Fibroblast of lung (primary cell): Measurements from ENCODE around the gene FXYD1. TPM values are rescaled to one million over a fixed set of nuclear protein-coding genes. Genes with fewer than 3 reads are reported as not detected.

ENCODE experiments used
- DNase-seq, 2 donors: peaks; one replicate each; pipeline versions ENCODE4 v3.0.0 to v3.0.0-alpha.2; 2010; ENCODE audit warnings: low read depth in 2 of 2
- H2AFZ ChIP-seq: 2 replicates; pipeline ENCODE4 v1.5.1; 2012; ENCODE audit warnings: low read length, control low read depth, inconsistent platforms
- H3K27ac ChIP-seq: 2 replicates; pipeline ENCODE4 v1.5.1; 2011; ENCODE audit warnings: low read length, control low read depth; ENCODE audit not compliant: insufficient read depth
- H3K27me3 ChIP-seq: 2 replicates; pipeline ENCODE4 v1.5.1; 2011; ENCODE audit warnings: mild to moderate bottlenecking, low read length; ENCODE audit not compliant: control insufficient read depth, insufficient read depth
- H3K36me3 ChIP-seq: 2 replicates; pipeline ENCODE4 v1.5.1; 2011; ENCODE audit warnings: low read length; ENCODE audit not compliant: control insufficient read depth, insufficient read depth
- H3K4me1 ChIP-seq: 2 replicates; pipeline ENCODE4 v1.5.1; 2011; ENCODE audit warnings: low read length; ENCODE audit not compliant: control insufficient read depth, insufficient read depth; ENCODE audit errors: extremely low read depth
- H3K4me2 ChIP-seq: 2 replicates; pipeline ENCODE4 v1.5.1; 2011; ENCODE audit warnings: low read length, control low read depth; ENCODE audit not compliant: insufficient read depth; ENCODE audit errors: extremely low read depth
- H3K4me3 ChIP-seq, 4 experiments: fragments of 200-600 bp in 1 of 4; sonication (generic) in 1 of 4; replicated peaks in 1 of 4; 2 replicates each; pipeline ENCODE4 v1.5.1; 2011 to 2016; ENCODE audit warnings: low read length in 4 of 4, low read depth in 3 of 4, mild to moderate bottlenecking in 3 of 4, control low read depth in 2 of 4, inconsistent platforms in 1 of 4, mixed read lengths in 1 of 4; ENCODE audit not compliant: insufficient read depth in 1 of 4; ENCODE audit errors: control extremely low read depth in 1 of 4
- H3K79me2 ChIP-seq: 2 replicates; pipeline ENCODE4 v1.5.1; 2012; ENCODE audit warnings: mild to moderate bottlenecking, low read length, inconsistent platforms; ENCODE audit not compliant: control insufficient read depth, insufficient read depth
- H3K9ac ChIP-seq: 2 replicates; pipeline ENCODE4 v1.5.1; 2011; ENCODE audit warnings: mild to moderate bottlenecking, low read length, control low read depth; ENCODE audit not compliant: insufficient read depth
- H3K9me3 ChIP-seq: 2 replicates; pipeline ENCODE4 v1.5.1; 2012; ENCODE audit warnings: low read depth, low read length; ENCODE audit not compliant: control insufficient read depth, insufficient read depth
- H4K20me1 ChIP-seq: 2 replicates; pipeline ENCODE4 v1.5.1; 2011; ENCODE audit warnings: low read length; ENCODE audit not compliant: control insufficient read depth, insufficient read depth; ENCODE audit errors: extremely low read depth
- EZH2 ChIP-seq: IDR thresholded peaks from 2 replicates; pipeline ENCODE4 v1.5.1; 2012; ENCODE audit warnings: low read length, control low read depth, mild to moderate bottlenecking; ENCODE audit errors: missing control alignments
- polyA plus RNA-seq, 2 donors: library from polyadenylated mRNA; depleted of rRNA in 1 of 2; stranded (reverse) in 1 of 2; unstranded in 1 of 2; fragments of >200 nt; gene quantifications; 2 replicates each; pipeline ENCODE4 v1.2.1, GENCODE V29; 2011 to 2012; ENCODE audit warnings: missing spikeins in 1 of 2
- total RNA-seq: library from RNA; depleted of rRNA; stranded (reverse); fragments of >200 nt; gene quantifications from 2 replicates; pipeline ENCODE4 v1.2.1, GENCODE V29; 2014
- TF ChIP-seq, protein P1 (sequence below), 2 donors: IDR thresholded peaks in 1 of 2; conservative IDR thresholded peaks in 1 of 2; 1 replicate in 1 of 2; 2 replicates in 1 of 2; pipeline ENCODE4 v1.5.1; 2011 to 2012; ENCODE audit warnings: low read length in 2 of 2, control low read depth in 1 of 2, inconsistent platforms in 1 of 2, low read depth in 1 of 2, mild to moderate bottlenecking in 1 of 2

Gene FXYD1
- total and polyA plus RNA-seq, 2 donors (not counting 1 experiment from before 2014, with no cell fraction given), result 4.5 to 7.5 TPM

DNA sequence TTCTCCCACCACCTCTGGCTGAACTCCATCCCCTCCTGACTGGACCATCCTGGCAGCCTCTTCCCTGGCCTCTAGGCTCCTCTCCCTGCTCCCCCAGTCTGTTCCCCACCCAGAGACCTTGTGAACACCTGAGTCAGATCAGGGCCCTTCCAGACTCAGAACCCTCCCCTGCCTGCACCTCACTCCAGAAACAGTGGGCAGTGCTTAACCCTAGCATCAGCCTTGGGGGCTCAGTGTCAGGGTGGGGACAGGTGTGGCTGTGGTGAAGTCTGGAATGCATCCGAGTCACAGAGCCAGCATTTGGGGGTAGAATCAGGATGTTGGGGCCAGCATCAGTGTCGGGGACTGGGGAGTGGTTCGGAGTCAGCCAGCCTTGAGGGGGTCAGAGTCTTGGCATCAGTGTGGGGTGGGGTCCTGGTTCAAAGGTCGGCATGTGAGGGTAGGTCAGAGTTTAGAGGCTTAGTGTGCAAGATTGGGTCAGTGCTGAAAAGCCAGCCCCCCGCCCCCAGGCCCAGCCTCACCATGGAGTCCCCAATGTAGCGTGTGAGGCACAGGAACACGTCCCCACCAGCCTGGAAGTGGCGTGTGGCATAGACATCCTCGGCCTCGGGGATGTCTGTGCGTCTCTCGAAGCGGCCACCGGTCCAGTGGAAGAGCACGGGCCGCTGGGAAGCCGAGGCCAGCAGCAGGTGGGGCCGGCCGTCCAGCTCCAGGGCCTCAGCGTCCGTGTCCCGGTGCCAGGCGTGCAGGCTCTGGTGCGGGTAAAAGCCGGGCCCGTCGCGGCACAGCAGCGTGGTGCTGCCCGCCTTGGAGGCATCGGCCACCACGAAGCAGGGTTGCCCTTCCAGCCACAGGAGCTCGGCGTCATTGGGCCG lies 12.6 kb upstream of the FXYD1 start:
- no peaks in the 10 kb centered on the region for H3K79me2 ChIP-seq
- no peak overlapping the region for H3K9ac ChIP-seq
- no peaks in the 10 kb centered on the region for H3K9me3 ChIP-seq
- no peak overlapping the region for H3K4me2 ChIP-seq
- no peak for DNase-seq
- no peak overlapping the region for H2AFZ ChIP-seq
- H3K4me1 ChIP-seq, result peaks cover 13% of the 10 kb centered on the region
- H3K4me3 ChIP-seq, result no peak overlapping the region
- H3K27me3 ChIP-seq, result peaks cover 10% of the 10 kb centered on the region
- no peaks in the 10 kb centered on the region for H3K36me3 ChIP-seq
- H4K20me1 ChIP-seq, result no peaks in the 10 kb centered on the region
- TF ChIP-seq, protein P1, sequence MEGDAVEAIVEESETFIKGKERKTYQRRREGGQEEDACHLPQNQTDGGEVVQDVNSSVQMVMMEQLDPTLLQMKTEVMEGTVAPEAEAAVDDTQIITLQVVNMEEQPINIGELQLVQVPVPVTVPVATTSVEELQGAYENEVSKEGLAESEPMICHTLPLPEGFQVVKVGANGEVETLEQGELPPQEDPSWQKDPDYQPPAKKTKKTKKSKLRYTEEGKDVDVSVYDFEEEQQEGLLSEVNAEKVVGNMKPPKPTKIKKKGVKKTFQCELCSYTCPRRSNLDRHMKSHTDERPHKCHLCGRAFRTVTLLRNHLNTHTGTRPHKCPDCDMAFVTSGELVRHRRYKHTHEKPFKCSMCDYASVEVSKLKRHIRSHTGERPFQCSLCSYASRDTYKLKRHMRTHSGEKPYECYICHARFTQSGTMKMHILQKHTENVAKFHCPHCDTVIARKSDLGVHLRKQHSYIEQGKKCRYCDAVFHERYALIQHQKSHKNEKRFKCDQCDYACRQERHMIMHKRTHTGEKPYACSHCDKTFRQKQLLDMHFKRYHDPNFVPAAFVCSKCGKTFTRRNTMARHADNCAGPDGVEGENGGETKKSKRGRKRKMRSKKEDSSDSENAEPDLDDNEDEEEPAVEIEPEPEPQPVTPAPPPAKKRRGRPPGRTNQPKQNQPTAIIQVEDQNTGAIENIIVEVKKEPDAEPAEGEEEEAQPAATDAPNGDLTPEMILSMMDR (conservative IDR thresholded peaks at IDR 0.05 in 1 of 2, IDR thresholded peaks at IDR 0.05 in 1 of 2; ENCODE audit: low read depth in 1 of 2, low read length in 2 of 2), result no peak
- no peak for TF ChIP-seq EZH2
- no peak overlapping the region for H3K27ac ChIP-seq

DNA sequence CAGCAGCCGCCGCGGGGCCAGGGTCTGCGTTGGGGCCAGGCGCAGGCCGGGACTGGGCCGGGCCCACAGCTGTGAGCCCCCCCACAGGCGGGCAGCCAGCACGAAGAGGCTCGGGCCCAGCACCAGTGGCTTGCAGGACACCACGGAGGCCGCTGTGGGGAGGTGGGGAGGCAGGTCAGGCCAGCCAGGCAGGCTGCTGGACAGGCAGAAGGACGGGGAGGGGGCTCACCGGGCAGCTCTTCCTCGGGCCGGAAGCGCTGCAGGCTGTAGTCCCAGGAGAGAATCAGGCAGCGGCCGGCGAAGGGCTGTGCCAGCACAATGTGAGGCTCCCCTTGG lies 12.0 kb upstream of the FXYD1 start:
- TF ChIP-seq, protein P1 (conservative IDR thresholded peaks at IDR 0.05 in 1 of 2, IDR thresholded peaks at IDR 0.05 in 1 of 2; ENCODE audit: low read depth in 1 of 2, low read length in 2 of 2), result no peak
- TF ChIP-seq EZH2, result no peak
- Histone ChIP-seq H3K79me2 (no peaks in the 10 kb centered on the region), H3K36me3 (no peaks in the 10 kb centered on the region), H3K27me3 (peaks cover 10% of the 10 kb centered on the region), H3K9ac (no peak overlapping the region), H3K4me1 (peaks cover 13% of the 10 kb centered on the region), H2AFZ (no peak overlapping the region), H3K4me3 (no peak overlapping the region), H3K4me2 (no peak overlapping the region), H3K9me3 (no peaks in the 10 kb centered on the region), H3K27ac (no peak overlapping the region), H4K20me1 (no peaks in the 10 kb centered on the region)
- no peak for DNase-seq

DNA sequence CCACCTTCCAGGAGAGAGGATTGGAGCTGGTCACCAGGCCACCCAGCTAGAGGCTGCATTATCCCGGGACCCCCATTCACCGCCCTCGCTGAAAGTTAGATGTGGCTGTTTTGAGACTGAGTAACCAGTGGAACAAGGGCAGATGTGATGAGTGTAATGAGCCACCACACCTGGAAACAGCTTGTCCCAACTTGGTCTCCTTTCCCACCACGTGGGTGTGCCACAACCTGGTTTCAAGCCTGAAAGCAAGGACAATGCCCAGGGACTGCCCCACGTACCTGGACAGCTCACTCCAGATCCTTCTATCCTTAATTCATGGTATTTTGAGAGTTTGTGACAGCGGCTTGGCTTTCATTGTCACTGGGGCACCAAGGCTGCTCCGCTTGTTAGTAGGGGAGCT lies 10.8 kb upstream of the FXYD1 start:
- H3K9me3 ChIP-seq, result no peaks in the 10 kb centered on the region
- peaks cover 13% of the 10 kb centered on the region for H3K4me1 ChIP-seq
- no peak overlapping the region for H3K4me3 ChIP-seq
- no peaks in the 10 kb centered on the region for H3K79me2 ChIP-seq
- no peaks in the 10 kb centered on the region for H4K20me1 ChIP-seq
- H3K4me2 ChIP-seq, result no peak overlapping the region
- H3K27me3 ChIP-seq, result peaks cover 10% of the 10 kb centered on the region
- H3K36me3 ChIP-seq, result no peaks in the 10 kb centered on the region
- TF ChIP-seq EZH2, result no peak
- TF ChIP-seq, protein P1 (conservative IDR thresholded peaks at IDR 0.05 in 1 of 2, IDR thresholded peaks at IDR 0.05 in 1 of 2; ENCODE audit: low read depth in 1 of 2, low read length in 2 of 2), result no peak
- H2AFZ ChIP-seq, result no peak overlapping the region
- no peak for DNase-seq
- H3K27ac ChIP-seq, result no peak overlapping the region
- no peak overlapping the region for H3K9ac ChIP-seq
